ENCODE data around the gene FLOT1.

Gene FLOT1

DNA sequence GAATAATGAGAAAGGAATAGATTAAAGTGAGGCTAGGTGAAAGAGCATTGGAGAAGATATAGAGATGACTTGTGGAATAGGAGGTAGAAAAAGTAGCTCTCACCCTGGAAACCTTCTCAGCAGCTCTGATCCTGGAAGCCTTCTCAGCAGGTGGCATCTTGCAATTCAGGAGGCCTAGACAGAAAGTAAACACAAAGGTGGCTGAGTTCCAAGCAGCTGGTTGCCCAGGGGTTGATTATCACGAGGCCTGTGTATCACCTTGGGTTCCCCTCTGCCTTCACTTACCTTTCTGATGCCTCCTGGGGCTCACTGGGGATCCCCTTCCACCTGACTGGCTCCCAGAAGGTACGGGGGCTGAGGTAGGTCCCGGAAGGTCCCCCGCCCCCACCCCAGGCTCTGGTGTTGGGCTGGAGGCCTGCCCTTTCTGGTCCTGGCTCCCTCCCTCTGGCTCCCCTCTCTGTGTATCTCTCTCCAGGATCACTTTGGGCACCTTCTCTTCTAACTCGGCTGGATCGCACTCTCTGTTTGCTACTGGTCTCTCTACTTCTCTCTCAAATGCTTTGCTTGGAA lies 35.1 kb downstream of the FLOT1 start:
- Histone ChIP-seq H3K27me3 (ENCODE audit: insufficient read depth, low read length) (no peaks in the 10 kb centered on the region), H3K4me1 (ENCODE audit: insufficient read depth, low read length, severe bottlenecking) (no peaks in the 10 kb centered on the region), H3K9me2 (ENCODE audit: low read depth, low read length) (no peaks in the 10 kb centered on the region), H3K27ac (ENCODE audit: low read depth, low read length, poor library complexity, severe bottlenecking) (no peak overlapping the region), H3K4me2 (ENCODE audit: low read length) (no peak overlapping the region), H4K20me1 (ENCODE audit: insufficient read depth, low read length) (no peaks in the 10 kb centered on the region), H3K36me3 (ENCODE audit: insufficient read depth, low read length) (peaks cover 91% of the 10 kb centered on the region), H3F3A (ENCODE audit: insufficient read depth, low read length) (no peaks in the 10 kb centered on the region), H3K9me3 (ENCODE audit: low read length) (no peaks in the 10 kb centered on the region), H2AFZ (ENCODE audit: low read length) (no peak overlapping the region), H3K79me2 (ENCODE audit: insufficient read depth, low read length) (no peaks in the 10 kb centered on the region), H3K9ac (ENCODE audit: low read length) (no peak overlapping the region), H3K4me3 (ENCODE audit: low read depth, low read length, poor library complexity, severe bottlenecking) (no peak overlapping the region)
- TF ChIP-seq, protein P1, sequence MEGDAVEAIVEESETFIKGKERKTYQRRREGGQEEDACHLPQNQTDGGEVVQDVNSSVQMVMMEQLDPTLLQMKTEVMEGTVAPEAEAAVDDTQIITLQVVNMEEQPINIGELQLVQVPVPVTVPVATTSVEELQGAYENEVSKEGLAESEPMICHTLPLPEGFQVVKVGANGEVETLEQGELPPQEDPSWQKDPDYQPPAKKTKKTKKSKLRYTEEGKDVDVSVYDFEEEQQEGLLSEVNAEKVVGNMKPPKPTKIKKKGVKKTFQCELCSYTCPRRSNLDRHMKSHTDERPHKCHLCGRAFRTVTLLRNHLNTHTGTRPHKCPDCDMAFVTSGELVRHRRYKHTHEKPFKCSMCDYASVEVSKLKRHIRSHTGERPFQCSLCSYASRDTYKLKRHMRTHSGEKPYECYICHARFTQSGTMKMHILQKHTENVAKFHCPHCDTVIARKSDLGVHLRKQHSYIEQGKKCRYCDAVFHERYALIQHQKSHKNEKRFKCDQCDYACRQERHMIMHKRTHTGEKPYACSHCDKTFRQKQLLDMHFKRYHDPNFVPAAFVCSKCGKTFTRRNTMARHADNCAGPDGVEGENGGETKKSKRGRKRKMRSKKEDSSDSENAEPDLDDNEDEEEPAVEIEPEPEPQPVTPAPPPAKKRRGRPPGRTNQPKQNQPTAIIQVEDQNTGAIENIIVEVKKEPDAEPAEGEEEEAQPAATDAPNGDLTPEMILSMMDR (IDR thresholded peaks at IDR 0.05; ENCODE audit: low read length), result no peak
- no peak for TF ChIP-seq EZH2 (IDR thresholded peaks at IDR 0.05; ENCODE audit: borderline replicate concordance, low read length)

DNA sequence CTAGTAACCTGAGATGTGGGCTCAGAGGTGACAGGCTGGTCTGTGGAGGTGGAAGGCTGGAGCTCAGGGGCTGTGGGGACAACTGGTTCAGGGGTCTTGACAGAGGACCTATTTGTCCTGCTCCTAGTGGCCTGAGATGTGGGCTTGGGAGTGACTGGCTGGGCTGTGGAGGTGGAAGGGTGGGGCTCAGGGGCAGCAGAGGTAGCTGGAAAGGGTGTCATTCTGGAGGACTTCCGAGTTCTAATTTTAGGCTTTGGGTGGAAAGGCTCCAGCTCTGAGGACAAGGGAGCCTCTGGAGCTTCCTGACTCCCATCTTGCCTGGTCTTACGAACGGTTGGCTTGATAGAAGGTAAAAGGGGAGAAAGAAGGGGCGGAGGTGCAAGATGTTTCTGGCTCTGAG lies 36.9 kb downstream of the FLOT1 start:
- no peak overlapping the region for H2AFZ ChIP-seq (ENCODE audit: low read length)
- TF ChIP-seq EZH2 (IDR thresholded peaks at IDR 0.05; ENCODE audit: borderline replicate concordance, low read length), result no peak
- TF ChIP-seq, protein P1 (IDR thresholded peaks at IDR 0.05; ENCODE audit: low read length), result no peak
- H3K9me2 ChIP-seq (ENCODE audit: low read depth, low read length), result no peaks in the 10 kb centered on the region
- no peaks in the 10 kb centered on the region for H3K4me1 ChIP-seq (ENCODE audit: insufficient read depth, low read length, severe bottlenecking)
- peaks cover 82% of the 10 kb centered on the region for H3K36me3 ChIP-seq (ENCODE audit: insufficient read depth, low read length)
- no peaks in the 10 kb centered on the region for H3F3A ChIP-seq (ENCODE audit: insufficient read depth, low read length)
- H3K27me3 ChIP-seq (ENCODE audit: insufficient read depth, low read length), result no peaks in the 10 kb centered on the region
- H4K20me1 ChIP-seq (ENCODE audit: insufficient read depth, low read length), result no peaks in the 10 kb centered on the region
- H3K79me2 ChIP-seq (ENCODE audit: insufficient read depth, low read length), result no peaks in the 10 kb centered on the region
- H3K4me2 ChIP-seq (ENCODE audit: low read length), result no peak overlapping the region
- no peak overlapping the region for H3K4me3 ChIP-seq (ENCODE audit: low read depth, low read length, poor library complexity, severe bottlenecking)
- H3K27ac ChIP-seq (ENCODE audit: low read depth, low read length, poor library complexity, severe bottlenecking), result no peak overlapping the region
- no peaks in the 10 kb centered on the region for H3K9me3 ChIP-seq (ENCODE audit: low read length)
- no peak overlapping the region for H3K9ac ChIP-seq (ENCODE audit: low read length)

DNA sequence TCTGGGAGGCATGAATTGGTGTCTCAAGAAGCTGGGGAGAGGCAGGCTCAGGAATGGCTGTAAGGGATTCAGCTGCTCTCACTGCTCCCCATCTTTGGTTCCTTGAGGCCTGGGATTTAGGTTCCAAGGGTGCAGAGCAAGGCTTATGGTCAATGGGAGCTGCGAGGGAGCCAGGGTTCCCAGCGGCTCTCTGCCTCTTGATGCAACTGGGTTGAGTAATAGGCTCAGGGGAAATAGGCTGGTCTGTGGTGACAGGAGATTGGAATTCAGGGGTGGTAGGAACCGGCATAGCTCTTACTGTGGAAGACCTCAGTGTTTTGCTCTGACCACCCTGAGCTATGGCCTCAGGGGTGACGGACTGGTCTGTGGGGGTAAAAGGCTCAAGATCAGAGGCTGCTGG lies 38.7 kb downstream of the FLOT1 start:
- no peak overlapping the region for H2AFZ ChIP-seq (ENCODE audit: low read length)
- no peaks in the 10 kb centered on the region for H3K27me3 ChIP-seq (ENCODE audit: insufficient read depth, low read length)
- TF ChIP-seq EZH2 (IDR thresholded peaks at IDR 0.05; ENCODE audit: borderline replicate concordance, low read length), result no peak
- TF ChIP-seq, protein P1 (IDR thresholded peaks at IDR 0.05; ENCODE audit: low read length), result no peak
- no peaks in the 10 kb centered on the region for H3K79me2 ChIP-seq (ENCODE audit: insufficient read depth, low read length)
- no peak overlapping the region for H3K27ac ChIP-seq (ENCODE audit: low read depth, low read length, poor library complexity, severe bottlenecking)
- no peaks in the 10 kb centered on the region for H3K9me3 ChIP-seq (ENCODE audit: low read length)
- H3K9me2 ChIP-seq (ENCODE audit: low read depth, low read length), result no peaks in the 10 kb centered on the region
- H4K20me1 ChIP-seq (ENCODE audit: insufficient read depth, low read length), result no peaks in the 10 kb centered on the region
- no peaks in the 10 kb centered on the region for H3K4me1 ChIP-seq (ENCODE audit: insufficient read depth, low read length, severe bottlenecking)
- no peak overlapping the region for H3K4me3 ChIP-seq (ENCODE audit: low read depth, low read length, poor library complexity, severe bottlenecking)
- no peak overlapping the region for H3K9ac ChIP-seq (ENCODE audit: low read length)
- H3K36me3 ChIP-seq (ENCODE audit: insufficient read depth, low read length), result peaks cover 80% of the 10 kb centered on the region
- H3F3A ChIP-seq (ENCODE audit: insufficient read depth, low read length), result no peaks in the 10 kb centered on the region
- H3K4me2 ChIP-seq (ENCODE audit: low read length), result no peak overlapping the region

Data from OCI-LY1 (cell line).